ENCODE data around the gene RPL14. TPM values are rescaled to one million over a fixed set of nuclear protein-coding genes. Genes with fewer than 3 reads are reported as not detected.

Gene RPL14
- total RNA-seq (850 TPM), polyA plus RNA-seq (2,475 TPM)
- long read RNA-seq, donor 1, full-length matches to known transcripts, result 77 of 87 reads
- long read RNA-seq, donor 1, partial matches to known transcripts, result 10 of 87 reads
- long read RNA-seq, donor 1, other reads (novel, unspliced or antisense), result 0 of 87 reads
- long read RNA-seq, donor 2, full-length matches to known transcripts, result 898 of 1,054 reads
- long read RNA-seq, donor 2, partial matches to known transcripts, result 137 of 1,054 reads
- long read RNA-seq, donor 2, other reads (novel, unspliced or antisense), result 19 of 1,054 reads
- long read RNA-seq, donor 3, full-length matches to known transcripts, result 924 of 1,079 reads
- long read RNA-seq, donor 3, partial matches to known transcripts, result 116 of 1,079 reads
- long read RNA-seq, donor 3, other reads (novel, unspliced or antisense), result 39 of 1,079 reads
- long read RNA-seq, donor 4, full-length matches to known transcripts, result 315 of 347 reads
- long read RNA-seq, donor 4, partial matches to known transcripts, result 25 of 347 reads
- long read RNA-seq, donor 4, other reads (novel, unspliced or antisense), result 7 of 347 reads
- long read RNA-seq, donor 5, full-length matches to known transcripts, result 1,046 of 1,322 reads
- long read RNA-seq, donor 5, partial matches to known transcripts, result 276 of 1,322 reads
- long read RNA-seq, donor 5, other reads (novel, unspliced or antisense), result 0 of 1,322 reads
- long read RNA-seq, donor 6, full-length matches to known transcripts, result 495 of 644 reads
- long read RNA-seq, donor 6, partial matches to known transcripts, result 139 of 644 reads
- long read RNA-seq, donor 6, other reads (novel, unspliced or antisense), result 10 of 644 reads
- long read RNA-seq, donor 7, full-length matches to known transcripts, result 699 of 892 reads
- long read RNA-seq, donor 7, partial matches to known transcripts, result 177 of 892 reads
- long read RNA-seq, donor 7, other reads (novel, unspliced or antisense), result 16 of 892 reads
- long read RNA-seq, donor 8, full-length matches to known transcripts, result 260 of 274 reads
- long read RNA-seq, donor 8, partial matches to known transcripts, result 14 of 274 reads
- long read RNA-seq, donor 8, other reads (novel, unspliced or antisense), result 0 of 274 reads
- long read RNA-seq, donor 9, full-length matches to known transcripts, result 405 of 490 reads
- long read RNA-seq, donor 9, partial matches to known transcripts, result 70 of 490 reads
- long read RNA-seq, donor 9, other reads (novel, unspliced or antisense), result 15 of 490 reads
- long read RNA-seq, donor 10, full-length matches to known transcripts, result 563 of 675 reads
- long read RNA-seq, donor 10, partial matches to known transcripts, result 99 of 675 reads
- long read RNA-seq, donor 10, other reads (novel, unspliced or antisense), result 13 of 675 reads

- under 1% methylated on average over 79 of the region's 79 CpGs for WGBS
- Histone ChIP-seq H3K36me3 (ENCODE audit: control insufficient read depth in 2 of 2, insufficient read depth in 2 of 2, low read length in 1 of 2) (peaks cover 17 to 40% of the 10 kb centered on the region in 2 donors), H3K4me3 (ENCODE audit: low read length in 2 of 2) (peak within 1 kb of the TSS; percentile 69 to 83), H3K27ac (ENCODE audit: low read depth in 1 of 2, low read length in 1 of 2) (peak within 1 kb of the TSS; percentile 80 to 89), H3K4me1 (ENCODE audit: control insufficient read depth in 2 of 2, insufficient read depth in 2 of 2, low read length in 2 of 2) (peaks cover 19% of the 10 kb centered on the region in 2 donors), H3K9me3 (ENCODE audit: control insufficient read depth in 2 of 2, insufficient read depth in 1 of 2, low read length in 1 of 2) (peaks cover 0 to 2% of the 10 kb centered on the region in 2 donors), H3K27me3 (ENCODE audit: control insufficient read depth in 2 of 2, insufficient read depth in 1 of 2, low read length in 1 of 2) (no peaks in the 10 kb centered on the region)
- DNase-seq (ENCODE audit: low read depth in 6 of 9, low spot score in 9 of 9), result peak; percentile 85 to 97 (median 92)
Measured at GRCh38 chr3:40456940-40457823, at the start of gene RPL14. Gene RPL14 (plus strand): TSS chr3:40457339. CDS start chr3:40457472, 133 bp downstream.

GRCh38 chr3:40407611-40408010 lies 49.5 kb upstream of the RPL14 start:
- DNase-seq (ENCODE audit: low read depth in 6 of 9, low spot score in 9 of 9), result no peak
- no peaks in the 10 kb centered on the region for H3K4me1 ChIP-seq (ENCODE audit: control insufficient read depth in 2 of 2, insufficient read depth in 2 of 2, low read length in 2 of 2)
- peaks cover 0 to 2% of the 10 kb centered on the region in 2 donors for H3K27me3 ChIP-seq (ENCODE audit: control insufficient read depth in 2 of 2, insufficient read depth in 1 of 2, low read length in 1 of 2)
- no peak overlapping the region for H3K4me3 ChIP-seq (ENCODE audit: low read length in 2 of 2)
- H3K27ac ChIP-seq (ENCODE audit: low read depth in 1 of 2, low read length in 1 of 2), result no peak overlapping the region
- 93% methylated on average over 3 of the region's 3 CpGs for WGBS
- no peaks in the 10 kb centered on the region for H3K36me3 ChIP-seq (ENCODE audit: control insufficient read depth in 2 of 2, insufficient read depth in 2 of 2, low read length in 1 of 2)
- H3K9me3 ChIP-seq (ENCODE audit: control insufficient read depth in 2 of 2, insufficient read depth in 1 of 2, low read length in 1 of 2), result no peaks in the 10 kb centered on the region

- Histone ChIP-seq H3K27ac (ENCODE audit: low read depth in 1 of 2, low read length in 1 of 2) (no peak overlapping the region), H3K27me3 (ENCODE audit: control insufficient read depth in 2 of 2, insufficient read depth in 1 of 2, low read length in 1 of 2) (peaks cover 4 to 9% of the 10 kb centered on the region in 2 donors), H3K9me3 (ENCODE audit: control insufficient read depth in 2 of 2, insufficient read depth in 1 of 2, low read length in 1 of 2) (no peaks in the 10 kb centered on the region), H3K4me3 (ENCODE audit: low read length in 2 of 2) (no peak overlapping the region), H3K36me3 (ENCODE audit: control insufficient read depth in 2 of 2, insufficient read depth in 2 of 2, low read length in 1 of 2) (no peaks in the 10 kb centered on the region), H3K4me1 (ENCODE audit: control insufficient read depth in 2 of 2, insufficient read depth in 2 of 2, low read length in 2 of 2) (no peaks in the 10 kb centered on the region)
- no peak for DNase-seq (ENCODE audit: low read depth in 6 of 9, low spot score in 9 of 9)
- WGBS, result 92% methylated on average over 1 of the region's 1 CpG
Measured at GRCh38 chr3:40414270-40414669, 42.9 kb upstream of the RPL14 start.

- Histone ChIP-seq H3K36me3 (ENCODE audit: control insufficient read depth in 2 of 2, insufficient read depth in 2 of 2, low read length in 1 of 2) (no peaks in the 10 kb centered on the region), H3K27ac (ENCODE audit: low read depth in 1 of 2, low read length in 1 of 2) (no peak overlapping the region), H3K4me1 (ENCODE audit: control insufficient read depth in 2 of 2, insufficient read depth in 2 of 2, low read length in 2 of 2) (no peaks in the 10 kb centered on the region), H3K4me3 (ENCODE audit: low read length in 2 of 2) (no peak overlapping the region), H3K27me3 (ENCODE audit: control insufficient read depth in 2 of 2, insufficient read depth in 1 of 2, low read length in 1 of 2) (peaks cover 4 to 7% of the 10 kb centered on the region in 2 donors), H3K9me3 (ENCODE audit: control insufficient read depth in 2 of 2, insufficient read depth in 1 of 2, low read length in 1 of 2) (no peaks in the 10 kb centered on the region)
- 92% methylated on average over 2 of the region's 2 CpGs for WGBS
- no peak for DNase-seq (ENCODE audit: low read depth in 6 of 9, low spot score in 9 of 9)
Measured at GRCh38 chr3:40417845-40418543, 39.1 kb upstream of the RPL14 start.

GRCh38 chr3:40422861-40423260 lies 34.3 kb upstream of the RPL14 start:
- peak in 3 of 9 donors; percentile 5 to 41 (median 7) for DNase-seq (ENCODE audit: low read depth in 6 of 9, low spot score in 9 of 9)
- no peaks in the 10 kb centered on the region for H3K36me3 ChIP-seq (ENCODE audit: control insufficient read depth in 2 of 2, insufficient read depth in 2 of 2, low read length in 1 of 2)
- H3K4me1 ChIP-seq (ENCODE audit: control insufficient read depth in 2 of 2, insufficient read depth in 2 of 2, low read length in 2 of 2), result no peaks in the 10 kb centered on the region
- no peak overlapping the region for H3K27ac ChIP-seq (ENCODE audit: low read depth in 1 of 2, low read length in 1 of 2)
- 88% methylated on average over 1 of the region's 1 CpG for WGBS
- H3K9me3 ChIP-seq (ENCODE audit: control insufficient read depth in 2 of 2, insufficient read depth in 1 of 2, low read length in 1 of 2), result no peaks in the 10 kb centered on the region
- H3K27me3 ChIP-seq (ENCODE audit: control insufficient read depth in 2 of 2, insufficient read depth in 1 of 2, low read length in 1 of 2), result peaks cover 0 to 7% of the 10 kb centered on the region in 2 donors
- no peak overlapping the region for H3K4me3 ChIP-seq (ENCODE audit: low read length in 2 of 2)

GRCh38 chr3:40427045-40427669 lies 30.0 kb upstream of the RPL14 start:
- H3K4me3 ChIP-seq (ENCODE audit: low read length in 2 of 2), result no peak overlapping the region

GRCh38 chr3:40432793-40433192 lies 24.3 kb upstream of the RPL14 start:
- no peaks in the 10 kb centered on the region for H3K36me3 ChIP-seq (ENCODE audit: control insufficient read depth in 2 of 2, insufficient read depth in 2 of 2, low read length in 1 of 2)
- no peak for DNase-seq (ENCODE audit: low read depth in 6 of 9, low spot score in 9 of 9)

More at GRCh38 chr3:40427045-40427669, 30.0 kb upstream of the RPL14 start:
- no peaks in the 10 kb centered on the region for H3K36me3 ChIP-seq (ENCODE audit: control insufficient read depth in 2 of 2, insufficient read depth in 2 of 2, low read length in 1 of 2)
- H3K27me3 ChIP-seq (ENCODE audit: control insufficient read depth in 2 of 2, insufficient read depth in 1 of 2, low read length in 1 of 2), result peaks cover 0 to 10% of the 10 kb centered on the region in 2 donors
- H3K27ac ChIP-seq (ENCODE audit: low read depth in 1 of 2, low read length in 1 of 2), result no peak overlapping the region
- no peaks in the 10 kb centered on the region for H3K9me3 ChIP-seq (ENCODE audit: control insufficient read depth in 2 of 2, insufficient read depth in 1 of 2, low read length in 1 of 2)
- DNase-seq (ENCODE audit: low read depth in 6 of 9, low spot score in 9 of 9), result no peak
- 97% methylated on average over 8 of the region's 8 CpGs for WGBS
- no peaks in the 10 kb centered on the region for H3K4me1 ChIP-seq (ENCODE audit: control insufficient read depth in 2 of 2, insufficient read depth in 2 of 2, low read length in 2 of 2)

More at GRCh38 chr3:40432793-40433192, 24.3 kb upstream of the RPL14 start:
- no peaks in the 10 kb centered on the region for H3K4me1 ChIP-seq (ENCODE audit: control insufficient read depth in 2 of 2, insufficient read depth in 2 of 2, low read length in 2 of 2)
- H3K27ac ChIP-seq (ENCODE audit: low read depth in 1 of 2, low read length in 1 of 2), result no peak overlapping the region
- no peaks in the 10 kb centered on the region for H3K9me3 ChIP-seq (ENCODE audit: control insufficient read depth in 2 of 2, insufficient read depth in 1 of 2, low read length in 1 of 2)
- 95% methylated on average over 2 of the region's 2 CpGs for WGBS
- peaks cover 0 to 3% of the 10 kb centered on the region in 2 donors for H3K27me3 ChIP-seq (ENCODE audit: control insufficient read depth in 2 of 2, insufficient read depth in 1 of 2, low read length in 1 of 2)
- H3K4me3 ChIP-seq (ENCODE audit: low read length in 2 of 2), result no peak overlapping the region

Measured in thymus (tissue), 14 donors.